Left ventricle myocardium inferior (tissue), 1 donor: ENCODE measurements around the gene GNA14. TPM values are rescaled to one million over a fixed set of nuclear protein-coding genes. Genes with fewer than 3 reads are reported as not detected.

Source experiments
- DNase-seq: peaks from one replicate; pipeline ENCODE4 v3.0.0-alpha.2; 2020
- H3K27ac ChIP-seq: fragments of 200-600 bp; replicated peaks from 2 replicates; pipeline ENCODE4 v1.8.0; 2021
- H3K27me3 ChIP-seq: fragments of 200-600 bp; 2 replicates; pipeline ENCODE4 v1.8.0; 2021; ENCODE audit warnings: low read depth
- H3K36me3 ChIP-seq: fragments of 200-600 bp; 2 replicates; pipeline ENCODE4 v1.8.0; 2021
- H3K4me1 ChIP-seq: fragments of 200-600 bp; 2 replicates; pipeline ENCODE4 v1.8.0; 2021
- H3K4me3 ChIP-seq: fragments of 200-600 bp; 2 replicates; pipeline ENCODE4 v1.8.0; 2021; ENCODE audit warnings: mild to moderate bottlenecking, moderate library complexity
- H3K9me3 ChIP-seq: fragments of 200-600 bp; replicated peaks from 2 replicates; pipeline ENCODE4 v1.8.0; 2021
- intact Hi-C: fragments of 100-400 bp; cut with micrococcal nuclease; formaldehyde crosslinking; loops from one replicate; pipeline ENCODE4 v1.11.0; 2022
- total RNA-seq: library from RNA; stranded (reverse); fragmentation: NEBNext Ultra II Directional; extraction: Animal tissue kit (Norgen Biotek cat#: 25700); gene quantifications from one replicate; pipeline ENCODE4 v1.2.1, GENCODE V29; 2021
- TF ChIP-seq, protein P1 (sequence below): fragments of 200-600 bp; IDR thresholded peaks from 2 replicates; pipeline ENCODE4 v1.8.0; 2021; ENCODE audit warnings: antibody characterized with exemption, mild to moderate bottlenecking, borderline replicate concordance
- donor health status: DM: no; HTN: yes; CAD: no; lungs with severe emphysema.

Gene GNA14
- total RNA-seq, 1 donor from 2014 or later, result 2.2 TPM

DNA sequence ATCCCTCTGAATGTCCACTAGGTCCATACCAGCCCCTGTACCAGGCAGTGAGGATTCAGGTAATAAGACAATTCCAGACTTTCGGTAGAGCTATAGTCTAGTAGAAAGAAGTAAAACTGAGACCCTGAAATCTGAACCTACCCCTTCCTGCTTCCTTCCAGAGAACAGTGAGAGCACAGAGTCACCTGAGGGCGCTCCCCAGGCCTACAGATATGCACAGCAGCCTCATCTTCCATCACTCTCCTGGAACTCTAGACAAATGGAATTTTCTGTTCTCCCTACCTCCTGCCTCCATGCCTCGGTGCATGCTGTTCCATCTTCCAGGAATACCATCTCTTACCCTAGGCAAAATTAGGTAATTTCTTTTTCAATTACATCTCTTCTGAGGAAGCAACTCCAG is 3.1 kb upstream of the GNA14 start:
- Histone ChIP-seq H3K4me3 (no peak overlapping the region), H3K27ac (no peak overlapping the region), H3K36me3 (no peaks in the 10 kb centered on the region), H3K27me3 (peaks cover 40% of the 10 kb centered on the region), H3K9me3 (no peaks in the 10 kb centered on the region), H3K4me1 (peaks cover 25% of the 10 kb centered on the region)
- DNase-seq, result no peak
- TF ChIP-seq, protein P1, sequence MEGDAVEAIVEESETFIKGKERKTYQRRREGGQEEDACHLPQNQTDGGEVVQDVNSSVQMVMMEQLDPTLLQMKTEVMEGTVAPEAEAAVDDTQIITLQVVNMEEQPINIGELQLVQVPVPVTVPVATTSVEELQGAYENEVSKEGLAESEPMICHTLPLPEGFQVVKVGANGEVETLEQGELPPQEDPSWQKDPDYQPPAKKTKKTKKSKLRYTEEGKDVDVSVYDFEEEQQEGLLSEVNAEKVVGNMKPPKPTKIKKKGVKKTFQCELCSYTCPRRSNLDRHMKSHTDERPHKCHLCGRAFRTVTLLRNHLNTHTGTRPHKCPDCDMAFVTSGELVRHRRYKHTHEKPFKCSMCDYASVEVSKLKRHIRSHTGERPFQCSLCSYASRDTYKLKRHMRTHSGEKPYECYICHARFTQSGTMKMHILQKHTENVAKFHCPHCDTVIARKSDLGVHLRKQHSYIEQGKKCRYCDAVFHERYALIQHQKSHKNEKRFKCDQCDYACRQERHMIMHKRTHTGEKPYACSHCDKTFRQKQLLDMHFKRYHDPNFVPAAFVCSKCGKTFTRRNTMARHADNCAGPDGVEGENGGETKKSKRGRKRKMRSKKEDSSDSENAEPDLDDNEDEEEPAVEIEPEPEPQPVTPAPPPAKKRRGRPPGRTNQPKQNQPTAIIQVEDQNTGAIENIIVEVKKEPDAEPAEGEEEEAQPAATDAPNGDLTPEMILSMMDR, result no peak
- intact Hi-C loops, result no loop called here

DNA sequence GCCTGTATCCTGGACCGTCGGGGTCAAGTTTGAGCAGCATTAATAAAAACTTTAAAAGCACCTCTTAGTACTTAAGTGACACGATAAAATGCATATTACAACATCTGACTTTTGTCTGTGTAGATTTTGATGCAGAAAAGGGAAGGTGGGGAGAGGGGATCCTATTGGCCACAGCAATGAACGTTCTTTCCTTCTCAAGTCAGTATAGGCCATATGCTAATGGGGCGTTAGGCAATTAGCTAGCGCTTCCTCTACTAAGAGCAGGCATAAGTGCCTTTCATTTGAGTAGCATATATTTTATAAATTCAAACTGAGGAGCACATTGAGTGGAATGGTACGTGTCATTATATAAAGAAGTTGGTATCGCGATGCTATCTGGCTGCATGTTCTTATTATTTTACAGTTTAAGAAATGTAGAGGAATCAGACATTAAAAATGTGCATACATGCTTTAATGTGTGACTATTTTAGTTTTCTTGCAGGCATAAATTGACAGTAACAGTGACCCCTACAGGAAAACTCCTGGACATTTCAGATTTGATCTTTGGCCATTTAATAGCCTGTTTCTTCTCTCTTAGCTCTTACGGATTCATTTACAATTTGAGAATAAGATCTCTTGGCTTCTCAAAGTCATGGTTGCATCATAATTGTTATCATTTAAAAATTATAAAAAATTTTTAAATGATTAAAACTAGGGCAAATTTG is 1.1 kb upstream of the GNA14 start:
- DNase-seq, result no peak
- intact Hi-C loops, result loop anchor here (5.0 to 10.0 kb wide), 2 partner anchors 54 to 192 kb away; no protein-coding TSS in a partner anchor

DNA sequence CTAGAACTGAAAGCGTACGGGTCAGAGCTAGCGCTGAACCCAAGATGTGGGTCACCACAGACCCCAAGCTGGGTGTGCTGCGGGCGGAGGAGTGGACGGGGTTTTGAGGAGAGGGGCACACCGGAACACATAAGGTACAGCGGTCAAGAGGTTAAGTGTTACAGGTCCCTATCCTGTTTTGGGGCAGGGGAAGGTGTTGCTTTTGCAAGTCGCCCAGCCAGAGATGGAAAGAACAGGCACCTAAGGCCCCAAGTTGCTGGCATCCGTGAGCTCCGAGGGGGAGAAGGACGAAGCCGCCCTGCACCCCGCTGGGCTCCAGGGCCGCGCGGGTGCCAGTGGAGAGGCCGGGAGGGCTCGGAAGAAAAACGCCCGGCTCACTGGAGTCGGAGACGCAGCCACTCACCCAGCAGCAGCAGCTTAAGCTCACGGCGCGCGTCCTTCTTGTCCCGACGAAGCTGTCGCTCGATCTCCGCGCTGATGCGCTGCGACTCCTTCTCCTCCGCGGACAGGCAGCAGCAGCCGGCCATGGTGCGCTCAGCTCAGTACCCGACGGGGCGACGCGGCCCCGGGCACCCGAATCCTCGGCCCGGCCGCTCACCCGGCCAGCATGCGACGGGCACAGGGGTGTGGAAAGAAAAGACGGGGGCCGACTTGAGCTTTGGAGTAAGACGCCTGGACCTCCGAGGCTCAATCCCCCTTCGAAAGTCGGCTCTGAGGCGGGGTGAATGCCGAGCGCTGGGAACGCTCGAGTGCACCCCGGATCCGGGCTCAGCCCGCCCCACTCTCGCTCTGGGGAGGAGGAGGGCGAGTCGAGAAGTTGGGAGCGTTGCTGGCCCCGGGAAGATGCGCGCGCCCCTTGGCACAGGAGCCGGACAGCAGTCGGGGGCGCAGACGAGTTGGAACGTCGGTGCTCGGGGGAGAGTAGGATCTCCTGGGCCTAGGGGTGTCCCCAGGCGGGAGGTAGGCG is 572 bp downstream of the GNA14 start:
- intact Hi-C loops, result loop anchor here (5.0 to 10.0 kb wide), 2 partner anchors 53 to 190 kb away; no protein-coding TSS in a partner anchor

More for the DNA sequence above, 1.1 kb upstream of the GNA14 start:
- Histone ChIP-seq H3K4me1 (peaks cover 25% of the 10 kb centered on the region), H3K36me3 (no peaks in the 10 kb centered on the region), H3K27me3 (peaks cover 45% of the 10 kb centered on the region), H3K27ac (peak overlapping the region; percentile 72), H3K4me3 (peak overlapping the region; percentile 71), H3K9me3 (no peaks in the 10 kb centered on the region)
- TF ChIP-seq, protein P1, result peak; percentile 53

DNA sequence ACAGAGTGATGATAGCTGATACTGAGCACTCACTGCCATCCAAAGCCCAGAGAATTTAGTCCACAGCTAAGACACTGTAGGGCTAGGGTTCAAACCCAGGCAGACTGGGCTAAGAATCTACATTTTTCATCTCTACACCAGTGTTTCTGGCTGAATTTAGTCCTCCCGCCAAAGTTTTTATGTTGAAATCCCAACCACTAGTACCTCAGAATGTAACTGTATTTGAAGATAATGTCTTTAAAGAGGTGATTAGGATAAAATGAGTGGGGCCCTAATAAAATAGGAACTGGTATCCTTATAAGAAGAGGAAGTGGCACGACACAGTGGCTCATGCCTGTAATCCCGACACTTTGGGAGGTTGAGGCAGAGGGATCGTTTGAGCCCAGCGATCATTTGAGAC is 4.3 kb downstream of the GNA14 start:
- Histone ChIP-seq H3K36me3 (no peaks in the 10 kb centered on the region), H3K4me1 (peaks cover 17% of the 10 kb centered on the region), H3K4me3 (no peak overlapping the region), H3K9me3 (no peaks in the 10 kb centered on the region), H3K27me3 (peaks cover 30% of the 10 kb centered on the region), H3K27ac (no peak overlapping the region)
- TF ChIP-seq, protein P1, result no peak
- DNase-seq, result no peak
- intact Hi-C loops, result loop anchor here (10.0 kb wide), 1 partner anchor 49 kb away; no protein-coding TSS in a partner anchor

More for the DNA sequence above, 572 bp downstream of the GNA14 start:
- no peaks in the 10 kb centered on the region for H3K36me3 ChIP-seq
- no peaks in the 10 kb centered on the region for H3K9me3 ChIP-seq
- TF ChIP-seq, protein P1, result no peak
- peaks cover 25% of the 10 kb centered on the region for H3K4me1 ChIP-seq
- H3K27me3 ChIP-seq, result peaks cover 45% of the 10 kb centered on the region
- DNase-seq, result no peak
- H3K27ac ChIP-seq, result peak overlapping the region; percentile 72
- H3K4me3 ChIP-seq, result peak overlapping the region; percentile 71
